ENCODE data around the gene BET1L. TPM values are rescaled to one million over a fixed set of nuclear protein-coding genes. Genes with fewer than 3 reads are reported as not detected.
"Not testable (repeated sequence)": the region's sequence is repeated elsewhere in the genome, so short reads cannot be mapped to it uniquely, and the experiment has no call there.

The BET1L gene
- total RNA-seq, 3 donors from 2014 or later (not counting 1 experiment from before 2014, with no cell fraction given), result 32.4 to 44.1 (median 35.8) TPM

GRCh38 chr11:180242-180641 lies 27.0 kb downstream of the BET1L start:
- H3K27ac ChIP-seq (ENCODE audit: low read length); H3K27me3 Mint-ChIP-seq (ENCODE audit: low read depth in 2 of 2); H3K4me3 ChIP-seq (ENCODE audit: low read length); DNase-seq; ATAC-seq; H3K36me3 ChIP-seq (ENCODE audit: control insufficient read depth, insufficient read depth, low read length); H3K9me3 ChIP-seq (ENCODE audit: control insufficient read depth, insufficient read depth, low read length); H3K27me3 ChIP-seq (ENCODE audit: control insufficient read depth, insufficient read depth, low read length); H3K36me3 Mint-ChIP-seq; H3K4me1 Mint-ChIP-seq; H3K9me3 Mint-ChIP-seq; H3K4me3 Mint-ChIP-seq; intact Hi-C loops (cut with micrococcal nuclease); H3K4me1 ChIP-seq (ENCODE audit: control insufficient read depth, insufficient read depth, low read length); H3K27ac Mint-ChIP-seq: not testable (repeated sequence)
- TF ChIP-seq CTCF (IDR thresholded peaks at IDR 0.05), result peak; percentile 49
- WGBS (ENCODE audit: insufficient coverage), result no CpG with 5 or more reads among the region's 13 CpGs

Other genes starting within 250 kb of the BET1L start
- gene SCGB1C1, start 14.3 kb downstream of the BET1L start, total RNA-seq, result 1 to 10 TPM in 1 of 3 donors, under 1 TPM in 1, not detected in 1; 0.73 to 2.1 TPM
- gene RIC8A, start 309 bp upstream of the BET1L start, total RNA-seq, result 100 to 1,000 TPM; 102 to 153 (median 106) TPM
- 10 to 100 TPM; 20.1 to 24.2 (median 21.2) TPM for gene SIRT3, start 28.9 kb upstream of the BET1L start, total RNA-seq
- gene PSMD13, start 29.6 kb upstream of the BET1L start, total RNA-seq, result 100 to 1,000 TPM in 2 of 3 donors, 10 to 100 TPM in 1; 94.6 to 111 (median 104) TPM
- gene NLRP6, start 71.0 kb upstream of the BET1L start, total RNA-seq, result 1 to 10 TPM; 1.7 to 3.0 (median 2.3) TPM
- 100 to 1,000 TPM; 130 to 237 (median 153) TPM for gene PGGHG, start 81.7 kb upstream of the BET1L start, total RNA-seq
- gene IFITM5, start 92.1 kb upstream of the BET1L start, total RNA-seq, result not detected
- 1,000 to 10,000 TPM; 1,080 to 1,421 (median 1,273) TPM for gene IFITM2, start 100.4 kb upstream of the BET1L start, total RNA-seq
- 100 to 1,000 TPM; 540 to 809 (median 710) TPM for gene IFITM1, start 106.6 kb upstream of the BET1L start, total RNA-seq
- gene IFITM3, start 113.5 kb upstream of the BET1L start, total RNA-seq, result 100 to 1,000 TPM in 1 of 3 donors, 10 to 100 TPM in 2; 64.0 to 165 (median 93.6) TPM
- 1 to 10 TPM in 2 of 3 donors, under 1 TPM in 1; 0.66 to 1.5 (median 1.5) TPM for gene B4GALNT4, start 162.1 kb upstream of the BET1L start, total RNA-seq
- gene PKP3, start 186.8 kb upstream of the BET1L start, total RNA-seq, result under 1 TPM in 2 of 3 donors, not detected in 1; 0.29 to 0.56 TPM
- 100 to 1,000 TPM; 619 to 690 (median 666) TPM for gene SIGIRR, start 207.6 kb upstream of the BET1L start, total RNA-seq
- gene ANO9, start 234.6 kb upstream of the BET1L start, total RNA-seq, result 10 to 100 TPM; 15.1 to 21.3 (median 15.1) TPM
- 10 to 100 TPM; 21.5 to 25.1 (median 23.4) TPM for gene PTDSS2, start 242.9 kb upstream of the BET1L start, total RNA-seq